ENCODE measurements around the gene CACNA1D.

GRCh38 chr3:53708001-53708621 is 213.7 kb downstream of the CACNA1D start:
- TF ChIP-seq POLR2AphosphoS5 (IDR thresholded peaks at IDR 0.05; ENCODE audit: borderline replicate concordance, low read depth, low read length): no peak
- no peak for TF ChIP-seq EZH2 (IDR thresholded peaks at IDR 0.05)
